Ishikawa (cell line): ENCODE measurements around the gene PLA2G1B.

Experiments used
- CEBPB ChIP-seq: IDR thresholded peaks from 2 replicates; pipeline ENCODE4 v1.6.1; 2012
- CREB1 ChIP-seq: IDR thresholded peaks from 2 replicates; pipeline ENCODE4 v1.6.1; 2012; ENCODE audit warnings: low read depth
- EGR1 ChIP-seq: IDR thresholded peaks from 2 replicates; pipeline ENCODE4 v1.6.1; 2012
- EP300 ChIP-seq: IDR thresholded peaks from 2 replicates; pipeline ENCODE4 v1.6.1; 2012; ENCODE audit warnings: borderline replicate concordance
- FOXM1 ChIP-seq: IDR thresholded peaks from 2 replicates; pipeline ENCODE4 v1.6.1; 2012; ENCODE audit warnings: low read depth, borderline replicate concordance
- RAD21 ChIP-seq: IDR thresholded peaks from 2 replicates; pipeline ENCODE4 v1.6.1; 2012; ENCODE audit warnings: low read depth
- REST ChIP-seq: IDR thresholded peaks from 2 replicates; pipeline ENCODE4 v1.6.1; 2012; ENCODE audit warnings: low read depth, mild to moderate bottlenecking
- TAF1 ChIP-seq: IDR thresholded peaks from 2 replicates; pipeline ENCODE4 v1.6.1; 2012; ENCODE audit warnings: low read depth, mild to moderate bottlenecking
- TEAD4 ChIP-seq: IDR thresholded peaks from 2 replicates; pipeline ENCODE4 v1.6.1; 2012
- YY1 ChIP-seq: IDR thresholded peaks from 2 replicates; pipeline ENCODE4 v1.6.1; 2012; ENCODE audit warnings: low read depth
- ZBTB7A ChIP-seq: IDR thresholded peaks from 2 replicates; pipeline ENCODE4 v1.6.1; 2012; ENCODE audit warnings: low read depth
- TF ChIP-seq, protein P1 (sequence below): IDR thresholded peaks from 2 replicates; pipeline ENCODE4 v1.6.1; 2012
- TF ChIP-seq, protein P2 (sequence below): IDR thresholded peaks from 2 replicates; pipeline ENCODE4 v1.6.1; 2012

- TF ChIP-seq CEBPB = no peak
- TF ChIP-seq YY1 = no peak
- no peak for TF ChIP-seq CREB1
- no peak for TF ChIP-seq ZBTB7A
- TF ChIP-seq, protein P1, sequence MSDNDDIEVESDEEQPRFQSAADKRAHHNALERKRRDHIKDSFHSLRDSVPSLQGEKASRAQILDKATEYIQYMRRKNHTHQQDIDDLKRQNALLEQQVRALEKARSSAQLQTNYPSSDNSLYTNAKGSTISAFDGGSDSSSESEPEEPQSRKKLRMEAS = no peak
- TF ChIP-seq EP300 = no peak
- TF ChIP-seq TEAD4 = no peak
- no peak for TF ChIP-seq FOXM1
- TF ChIP-seq RAD21 = no peak
- TF ChIP-seq, protein P2, sequence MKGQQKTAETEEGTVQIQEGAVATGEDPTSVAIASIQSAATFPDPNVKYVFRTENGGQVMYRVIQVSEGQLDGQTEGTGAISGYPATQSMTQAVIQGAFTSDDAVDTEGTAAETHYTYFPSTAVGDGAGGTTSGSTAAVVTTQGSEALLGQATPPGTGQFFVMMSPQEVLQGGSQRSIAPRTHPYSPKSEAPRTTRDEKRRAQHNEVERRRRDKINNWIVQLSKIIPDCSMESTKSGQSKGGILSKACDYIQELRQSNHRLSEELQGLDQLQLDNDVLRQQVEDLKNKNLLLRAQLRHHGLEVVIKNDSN = no peak
- no peak for TF ChIP-seq TAF1
- no peak for TF ChIP-seq REST
- TF ChIP-seq EGR1 = no peak
These were observed 649 bp upstream of the PLA2G1B start for GRCh38 chr12:120328228-120328627.
